SIG-M5 (cell line): Measurements from ENCODE around the gene DRC3.
"Not testable (repeated sequence)": the region's sequence is repeated elsewhere in the genome, so short reads cannot be mapped to it uniquely, and the experiment has no call there.

ENCODE experiments used
- DNase-seq: peaks from one replicate; lab custom pipeline; 2025; lab: John Stamatoyannopoulos, UW

The DRC3 gene, protein sequence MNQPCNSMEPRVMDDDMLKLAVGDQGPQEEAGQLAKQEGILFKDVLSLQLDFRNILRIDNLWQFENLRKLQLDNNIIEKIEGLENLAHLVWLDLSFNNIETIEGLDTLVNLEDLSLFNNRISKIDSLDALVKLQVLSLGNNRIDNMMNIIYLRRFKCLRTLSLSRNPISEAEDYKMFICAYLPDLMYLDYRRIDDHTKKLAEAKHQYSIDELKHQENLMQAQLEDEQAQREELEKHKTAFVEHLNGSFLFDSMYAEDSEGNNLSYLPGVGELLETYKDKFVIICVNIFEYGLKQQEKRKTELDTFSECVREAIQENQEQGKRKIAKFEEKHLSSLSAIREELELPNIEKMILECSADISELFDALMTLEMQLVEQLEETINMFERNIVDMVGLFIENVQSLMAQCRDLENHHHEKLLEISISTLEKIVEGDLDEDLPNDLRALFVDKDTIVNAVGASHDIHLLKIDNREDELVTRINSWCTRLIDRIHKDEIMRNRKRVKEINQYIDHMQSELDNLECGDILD

DNA sequence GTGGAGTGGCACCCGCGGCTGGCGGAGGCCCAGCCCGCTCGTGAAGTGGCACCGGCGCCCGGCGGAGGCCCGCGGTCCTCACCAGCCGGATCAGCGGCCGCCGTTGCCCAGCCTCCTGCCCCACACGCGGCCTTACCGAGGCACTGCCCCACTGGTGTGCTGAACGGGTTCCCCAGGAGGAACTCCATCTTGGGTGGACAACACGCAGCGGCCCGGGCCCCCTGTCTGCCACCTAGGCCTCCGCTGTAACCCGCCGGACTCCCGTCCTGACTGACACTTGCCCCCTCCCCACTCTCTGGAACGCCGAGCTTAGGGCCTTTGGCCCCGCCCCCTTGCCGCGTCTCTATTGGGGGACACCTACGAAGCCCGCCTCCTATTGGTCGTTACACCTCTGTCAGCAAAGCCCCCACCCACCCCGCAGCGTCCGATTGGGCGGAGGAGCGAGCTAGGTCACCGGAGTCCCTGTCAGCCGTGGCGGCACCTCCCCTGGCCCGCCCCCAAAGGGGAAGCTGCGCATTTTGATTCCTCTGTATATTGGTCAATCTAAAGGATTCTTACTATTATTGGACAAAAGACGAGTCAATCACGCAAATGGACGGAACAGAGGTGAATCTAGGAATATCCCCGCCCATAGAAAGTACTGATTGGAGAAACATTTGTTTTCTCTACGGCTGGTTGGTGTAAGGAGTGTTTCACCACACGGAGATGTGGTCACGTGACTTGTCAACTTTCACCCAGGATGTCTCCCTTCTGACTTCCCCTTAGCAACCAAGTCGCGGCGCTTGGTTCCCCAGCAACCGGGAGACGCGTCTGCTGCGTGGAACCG is at the start of gene DRC3, which contains the start of gene TOM1L2:
Gene DRC3, plus strand, starts transcription at position 737 of the 826 bp plus-strand sequence. CDS start 4,737 bp downstream, outside the sequence.
Gene TOM1L2, minus strand, starts transcription at position 275 of the 826 bp plus-strand sequence. Its CDS starts 87 bp downstream, at position 188.
- peak; percentile 99 for DNase-seq

GRCh38 chr17:17924131-17924856 is 48.4 kb upstream of the DRC3 start:
- no peak for DNase-seq

- DNase-seq: no peak
Measured at GRCh38 chr17:17924857-17925250, 47.8 kb upstream of the DRC3 start.

DNA sequence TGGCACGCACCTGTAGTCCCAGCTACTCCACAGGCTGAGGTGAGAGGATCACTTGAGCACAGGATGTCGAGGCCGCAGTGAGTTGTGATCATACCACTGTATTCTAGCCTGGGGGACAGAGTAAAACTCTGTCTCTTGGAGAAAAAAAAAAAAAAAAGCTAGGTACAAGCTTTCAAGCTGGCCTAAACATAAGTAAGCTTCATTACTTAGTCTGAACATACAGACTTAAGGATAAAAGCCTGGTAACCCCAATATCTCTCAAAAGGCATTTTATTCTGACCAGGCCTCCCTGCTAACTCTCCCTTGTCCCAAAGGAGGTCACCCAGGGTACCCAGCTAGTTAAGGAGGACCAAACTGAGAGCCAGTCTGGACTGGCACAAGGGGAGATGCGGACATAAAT is 46.6 kb upstream of the DRC3 start:
- DNase-seq: no peak

- no peak for DNase-seq
Measured at GRCh38 chr17:17926840-17927449, 45.7 kb upstream of the DRC3 start.

DNA sequence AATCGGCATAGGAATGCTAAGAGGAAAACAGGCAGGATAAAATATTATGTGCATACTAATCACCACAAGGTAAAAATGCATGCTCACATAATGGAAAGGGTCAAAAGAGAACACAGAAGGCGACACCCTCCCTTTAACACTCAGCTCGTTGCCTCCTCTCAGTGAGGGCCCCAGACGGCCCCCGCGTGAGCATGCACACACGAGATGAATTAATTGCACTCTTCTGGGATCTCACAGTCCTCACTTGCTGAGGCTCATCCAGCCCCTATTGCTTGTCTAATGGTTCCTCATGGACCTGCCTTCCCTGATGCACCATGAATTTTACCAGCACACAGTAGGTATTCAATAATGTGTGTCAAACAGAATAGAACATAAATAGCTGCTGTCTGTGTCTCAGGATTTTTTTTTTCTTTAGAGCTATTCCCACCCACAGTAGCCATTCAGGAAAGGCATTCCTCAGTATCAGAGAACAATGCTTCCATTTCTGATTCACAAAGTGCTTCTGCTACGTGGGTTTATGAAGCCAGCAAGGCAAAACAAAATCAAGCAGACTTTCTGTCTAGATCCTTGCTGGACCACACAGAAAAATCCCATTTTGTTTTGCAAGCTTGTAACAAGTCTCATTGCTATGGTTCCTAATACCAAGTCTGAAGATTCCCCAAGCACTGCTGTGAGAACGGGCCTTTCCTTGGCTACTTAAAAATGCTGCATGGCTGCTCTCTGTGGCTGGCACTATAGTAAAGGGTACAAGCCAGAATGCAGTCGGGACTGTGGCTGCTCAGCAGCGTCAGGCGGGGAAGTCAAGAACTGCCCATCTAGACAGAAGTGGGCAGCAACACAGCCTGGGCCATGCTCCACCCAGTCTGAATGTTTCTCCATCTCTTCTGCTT is 44.0 kb upstream of the DRC3 start:
- DNase-seq: no peak

- no peak for DNase-seq
Measured at GRCh38 chr17:17929655-17930380, 42.8 kb upstream of the DRC3 start.

DNA sequence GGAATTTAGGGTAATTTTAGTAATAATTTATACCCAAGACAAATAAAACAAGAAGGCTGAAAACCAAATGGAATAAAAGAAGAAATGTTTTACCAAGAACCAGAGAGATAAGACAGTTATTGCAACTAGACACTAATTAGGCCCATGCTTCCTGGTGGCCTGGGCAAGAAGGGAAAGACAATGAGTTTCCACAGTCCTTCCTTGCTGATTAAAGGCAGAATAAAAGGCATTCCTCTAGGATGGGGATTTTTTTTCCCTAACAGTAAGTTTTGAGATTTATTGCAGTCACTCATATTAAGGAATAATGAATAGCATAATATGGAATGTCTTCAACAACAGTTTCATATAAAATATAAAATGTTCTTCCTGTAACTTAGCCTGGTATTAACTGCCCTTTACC is 42.0 kb upstream of the DRC3 start:
- DNase-seq: no peak

DNA sequence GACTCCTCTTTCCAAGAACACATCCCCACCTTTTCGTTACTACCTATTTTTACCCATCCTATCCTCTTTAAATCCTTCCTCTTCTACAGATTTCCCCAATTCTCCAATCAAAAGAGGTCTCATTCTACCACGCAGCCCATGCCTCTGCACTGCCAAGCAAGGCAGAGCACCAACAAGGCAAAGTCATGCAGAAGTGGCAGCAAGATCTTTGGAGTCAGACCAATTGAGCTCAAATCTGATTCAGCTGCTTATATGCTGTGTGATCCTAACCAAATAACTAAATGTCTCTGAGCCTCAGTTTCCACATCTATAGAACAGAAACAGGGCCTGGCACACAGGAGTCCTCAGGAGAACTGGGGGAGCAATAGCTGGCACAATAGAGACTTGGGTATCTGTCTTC is 41.5 kb upstream of the DRC3 start:
- no peak for DNase-seq

GRCh38 chr17:17933775-17934174 is 38.9 kb upstream of the DRC3 start:
- DNase-seq: no peak

DNA sequence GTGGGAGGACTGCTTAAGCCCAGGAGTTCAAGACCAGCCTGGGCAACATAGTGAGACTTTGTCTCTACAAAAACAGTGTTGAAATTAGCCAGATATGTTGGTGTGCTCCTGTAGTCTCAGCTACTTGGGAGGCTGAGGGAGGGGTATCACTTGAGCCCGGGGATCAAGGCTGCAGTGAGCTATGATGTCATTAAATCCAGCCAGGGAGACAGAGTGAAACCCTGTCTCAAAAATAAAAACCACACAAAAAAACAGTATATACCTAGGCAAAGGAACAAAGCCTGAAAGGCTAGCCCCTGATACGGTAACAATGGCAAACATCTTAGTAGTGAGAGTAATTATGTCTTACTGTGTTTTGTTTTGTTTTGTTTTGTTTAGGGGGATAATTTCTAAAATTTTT is 38.4 kb upstream of the DRC3 start:
- no peak for DNase-seq

GRCh38 chr17:17934806-17935205 is 37.9 kb upstream of the DRC3 start:
- DNase-seq: no peak

GRCh38 chr17:17935321-17936271 is 37.1 kb upstream of the DRC3 start:
- DNase-seq: peak; percentile 56

GRCh38 chr17:17937201-17937853 is 35.3 kb upstream of the DRC3 start:
- DNase-seq: no peak

DNA sequence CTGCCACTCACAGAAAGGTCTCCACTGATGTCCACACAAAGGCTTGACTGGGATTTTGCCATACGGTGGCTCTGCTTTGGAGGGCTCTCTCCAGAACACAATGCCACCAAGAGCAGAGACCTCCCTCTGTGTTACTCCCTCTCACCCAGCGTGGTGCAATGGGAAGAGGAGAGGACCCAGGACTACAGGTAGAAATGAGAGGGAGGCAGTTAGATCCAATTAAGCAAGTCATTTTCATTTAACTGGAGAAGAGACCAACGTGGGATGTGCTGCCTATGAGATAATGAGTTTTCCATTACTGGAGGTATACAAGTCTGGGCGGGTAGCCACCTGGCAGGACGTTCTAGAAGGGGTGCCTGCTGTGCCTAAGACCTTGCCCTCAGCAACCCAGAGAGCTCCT is 34.7 kb upstream of the DRC3 start:
- no peak for DNase-seq

- no peak for DNase-seq
Measured at GRCh38 chr17:17938388-17939107, 34.1 kb upstream of the DRC3 start.

- DNase-seq: not testable (repeated sequence)
Measured at GRCh38 chr17:17939941-17940340, 32.7 kb upstream of the DRC3 start.
